Muscle layer of colon (tissue), 2 donors: Measurements from ENCODE around the gene SEZ6L.

ENCODE experiments used
- H3K27ac ChIP-seq: one replicate; pipeline ENCODE4 v1.7.0; 2013; ENCODE audit warnings: low read depth, mild to moderate bottlenecking, low read length, moderate library complexity
- H3K27me3 ChIP-seq, 2 donors: one replicate each; pipeline ENCODE4 v1.7.0; 2013; ENCODE audit warnings: low read length in 2 of 2, mild to moderate bottlenecking in 2 of 2; ENCODE audit not compliant: insufficient read depth in 2 of 2, control insufficient read depth in 1 of 2
- H3K36me3 ChIP-seq: one replicate; pipeline ENCODE4 v1.7.0; 2013; ENCODE audit warnings: mild to moderate bottlenecking, low read length; ENCODE audit not compliant: insufficient read depth
- H3K4me1 ChIP-seq: one replicate; pipeline ENCODE4 v1.7.0; 2013; ENCODE audit warnings: mild to moderate bottlenecking, low read length; ENCODE audit not compliant: insufficient read depth
- H3K4me3 ChIP-seq, 2 donors: one replicate each; pipeline ENCODE4 v1.7.0; 2013; ENCODE audit warnings: low read length in 2 of 2, low read depth in 1 of 2, mild to moderate bottlenecking in 1 of 2, moderate library complexity in 1 of 2
- H3K9ac ChIP-seq: one replicate; pipeline ENCODE4 v1.7.0; 2013; ENCODE audit warnings: low read length
- H3K9me3 ChIP-seq: one replicate; pipeline ENCODE4 v1.7.0; 2013; ENCODE audit warnings: mild to moderate bottlenecking, low read length
- donor health status: abdominal sarcoma.
- donor health status: Adenocarcinoma of cecum.

SEZ6L gene

GRCh38 chr22:26251869-26252268, 82.6 kb downstream of the SEZ6L start:
- H3K4me3 ChIP-seq: no peak overlapping the region
- H3K4me1 ChIP-seq: no peaks in the 10 kb centered on the region
- no peak overlapping the region for H3K27ac ChIP-seq
- no peak overlapping the region for H3K9ac ChIP-seq
- no peaks in the 10 kb centered on the region for H3K36me3 ChIP-seq
- H3K27me3 ChIP-seq: no peaks in the 10 kb centered on the region
- H3K9me3 ChIP-seq: no peaks in the 10 kb centered on the region

GRCh38 chr22:26259510-26259909, 90.2 kb downstream of the SEZ6L start:
- Histone ChIP-seq H3K27me3 (no peaks in the 10 kb centered on the region), H3K4me1 (no peaks in the 10 kb centered on the region), H3K9me3 (no peaks in the 10 kb centered on the region), H3K4me3 (no peak overlapping the region), H3K36me3 (no peaks in the 10 kb centered on the region), H3K9ac (no peak overlapping the region), H3K27ac (no peak overlapping the region)

- H3K4me1 ChIP-seq: no peaks in the 10 kb centered on the region
- no peaks in the 10 kb centered on the region for H3K27me3 ChIP-seq
- H3K27ac ChIP-seq: no peak overlapping the region
- no peak overlapping the region for H3K9ac ChIP-seq
- H3K9me3 ChIP-seq: no peaks in the 10 kb centered on the region
- no peaks in the 10 kb centered on the region for H3K36me3 ChIP-seq
- H3K4me3 ChIP-seq: no peak overlapping the region
Observed at GRCh38 chr22:26264162-26264561, 94.9 kb downstream of the SEZ6L start.

GRCh38 chr22:26265281-26265680, 96.0 kb downstream of the SEZ6L start:
- Histone ChIP-seq H3K9me3 (no peaks in the 10 kb centered on the region), H3K4me1 (no peaks in the 10 kb centered on the region), H3K4me3 (no peak overlapping the region), H3K9ac (no peak overlapping the region), H3K36me3 (no peaks in the 10 kb centered on the region), H3K27me3 (no peaks in the 10 kb centered on the region), H3K27ac (no peak overlapping the region)

GRCh38 chr22:26265909-26266308, 96.6 kb downstream of the SEZ6L start:
- Histone ChIP-seq H3K9ac (no peak overlapping the region), H3K4me1 (no peaks in the 10 kb centered on the region), H3K9me3 (no peaks in the 10 kb centered on the region), H3K27ac (no peak overlapping the region), H3K4me3 (no peak overlapping the region), H3K36me3 (no peaks in the 10 kb centered on the region), H3K27me3 (no peaks in the 10 kb centered on the region)

- Histone ChIP-seq H3K9ac (no peak overlapping the region), H3K4me3 (no peak overlapping the region), H3K36me3 (no peaks in the 10 kb centered on the region), H3K27me3 (peaks cover 0 to 2% of the 10 kb centered on the region in 2 donors), H3K27ac (no peak overlapping the region), H3K9me3 (no peaks in the 10 kb centered on the region), H3K4me1 (no peaks in the 10 kb centered on the region)
Observed at GRCh38 chr22:26267856-26268255, 98.6 kb downstream of the SEZ6L start.

GRCh38 chr22:26269572-26269971, 100.3 kb downstream of the SEZ6L start:
- Histone ChIP-seq H3K9ac (no peak overlapping the region), H3K4me3 (no peak overlapping the region), H3K4me1 (no peaks in the 10 kb centered on the region), H3K36me3 (no peaks in the 10 kb centered on the region), H3K9me3 (no peaks in the 10 kb centered on the region), H3K27me3 (peaks cover 0 to 5% of the 10 kb centered on the region in 2 donors), H3K27ac (no peak overlapping the region)

- Histone ChIP-seq H3K36me3 (no peaks in the 10 kb centered on the region), H3K27ac (no peak overlapping the region), H3K4me3 (no peak overlapping the region), H3K4me1 (no peaks in the 10 kb centered on the region), H3K27me3 (peaks cover 0 to 5% of the 10 kb centered on the region in 2 donors), H3K9me3 (no peaks in the 10 kb centered on the region), H3K9ac (no peak overlapping the region)
Observed at GRCh38 chr22:26271427-26271826, 102.2 kb downstream of the SEZ6L start.

- Histone ChIP-seq H3K4me1 (no peaks in the 10 kb centered on the region), H3K27ac (no peak overlapping the region), H3K36me3 (no peaks in the 10 kb centered on the region), H3K27me3 (peaks cover 0 to 5% of the 10 kb centered on the region in 2 donors), H3K9ac (no peak overlapping the region), H3K4me3 (no peak overlapping the region), H3K9me3 (no peaks in the 10 kb centered on the region)
Observed at GRCh38 chr22:26273011-26273675, 103.9 kb downstream of the SEZ6L start.

GRCh38 chr22:26276529-26277160, 107.4 kb downstream of the SEZ6L start:
- H3K4me1 ChIP-seq: no peaks in the 10 kb centered on the region
- no peak overlapping the region for H3K27ac ChIP-seq
- H3K27me3 ChIP-seq: peaks cover 0 to 5% of the 10 kb centered on the region in 2 donors
- H3K9ac ChIP-seq: no peak overlapping the region
- no peaks in the 10 kb centered on the region for H3K9me3 ChIP-seq
- no peaks in the 10 kb centered on the region for H3K36me3 ChIP-seq
- H3K4me3 ChIP-seq: no peak overlapping the region

GRCh38 chr22:26281941-26282340, 112.7 kb downstream of the SEZ6L start:
- Histone ChIP-seq H3K27me3 (no peaks in the 10 kb centered on the region), H3K9ac (no peak overlapping the region), H3K4me1 (no peaks in the 10 kb centered on the region), H3K4me3 (no peak overlapping the region), H3K27ac (no peak overlapping the region), H3K9me3 (no peaks in the 10 kb centered on the region), H3K36me3 (no peaks in the 10 kb centered on the region)

- H3K9me3 ChIP-seq: no peaks in the 10 kb centered on the region
- H3K27ac ChIP-seq: no peak overlapping the region
- H3K36me3 ChIP-seq: no peaks in the 10 kb centered on the region
- no peak overlapping the region for H3K4me3 ChIP-seq
- H3K27me3 ChIP-seq: no peaks in the 10 kb centered on the region
- no peak overlapping the region for H3K9ac ChIP-seq
- no peaks in the 10 kb centered on the region for H3K4me1 ChIP-seq
Observed at GRCh38 chr22:26283330-26283729, 114.1 kb downstream of the SEZ6L start.
